ENCODE results near the gene HNRNPK.
"Not testable (repeated sequence)": the region's sequence is repeated elsewhere in the genome, so short reads cannot be mapped to it uniquely, and the experiment has no call there.

HNRNPK gene

GRCh38 chr9:83976372-83976771 lies 3.6 kb downstream of the HNRNPK start:
- DNase-seq = no peak

GRCh38 chr9:83975300-83975699 lies 4.7 kb downstream of the HNRNPK start:
- no peak for DNase-seq

GRCh38 chr9:83972286-83972685 lies 7.7 kb downstream of the HNRNPK start:
- peak; percentile 73 for DNase-seq

- no peak for DNase-seq
Measured at GRCh38 chr9:83971485-83971884, 8.5 kb downstream of the HNRNPK start.

- no peak for DNase-seq
Measured at GRCh38 chr9:83969602-83970001, 10.4 kb downstream of the HNRNPK start.

GRCh38 chr9:83967073-83967472 lies 12.9 kb downstream of the HNRNPK start:
- DNase-seq = no peak

GRCh38 chr9:83966209-83966582 lies 13.8 kb downstream of the HNRNPK start:
- no peak for DNase-seq

- peak; percentile 41 for DNase-seq
Measured at GRCh38 chr9:83965350-83966208, 14.4 kb downstream of the HNRNPK start.

- peak; percentile 33 for DNase-seq
Measured at GRCh38 chr9:83964973-83965349, 15.1 kb downstream of the HNRNPK start.

GRCh38 chr9:83962165-83962564 lies 17.9 kb downstream of the HNRNPK start:
- no peak for DNase-seq

GRCh38 chr9:83960991-83961390 lies 19.0 kb downstream of the HNRNPK start:
- DNase-seq = peak; percentile 31

GRCh38 chr9:83959061-83959460 lies 21.0 kb downstream of the HNRNPK start:
- DNase-seq = no peak

- peak; percentile 26 for DNase-seq
Measured at GRCh38 chr9:83957248-83957513, 22.8 kb downstream of the HNRNPK start.

GRCh38 chr9:83956436-83957247 lies 23.4 kb downstream of the HNRNPK start:
- DNase-seq = peak; percentile 68

- peak; percentile 80 for DNase-seq
Measured at GRCh38 chr9:83956086-83956435, 24.0 kb downstream of the HNRNPK start.

- DNase-seq = not testable (repeated sequence)
Measured at GRCh38 chr9:83948096-83948495, 31.9 kb downstream of the HNRNPK start.

GRCh38 chr9:83940590-83941303 lies 39.3 kb downstream of the HNRNPK start:
- DNase-seq = no peak

GRCh38 chr9:83937861-83938455 lies 42.1 kb downstream of the HNRNPK start:
- peak; percentile 53 for DNase-seq

- peak; percentile 16 for DNase-seq
Measured at GRCh38 chr9:83936523-83936922, 43.5 kb downstream of the HNRNPK start.

GRCh38 chr9:83935276-83935935 lies 44.6 kb downstream of the HNRNPK start:
- DNase-seq = peak; percentile 6

GRCh38 chr9:83934569-83935275 lies 45.3 kb downstream of the HNRNPK start:
- DNase-seq = peak; percentile 57

- DNase-seq = peak; percentile 52
Measured at GRCh38 chr9:83933790-83934189, 46.2 kb downstream of the HNRNPK start.
